Vagina (tissue), 2 donors: ENCODE data around the gene FATE1.

Experiments used
- CTCF ChIP-seq, 3 experiments: fragments of 450-650 bp in 2 of 3; fragments of 200-600 bp in 1 of 3; sonication (generic) in 1 of 3; IDR thresholded peaks; one replicate each; pipeline ENCODE4 v1.5.1; 2017 to 2019; ENCODE audit warnings: antibody characterized with exemption in 3 of 3, mild to moderate bottlenecking in 2 of 3, moderate library complexity in 2 of 3
- POLR2A ChIP-seq, 2 donors: fragments of 450-650 bp; IDR thresholded peaks; one replicate each; pipeline ENCODE4 v1.6.1; 2017; ENCODE audit warnings: antibody characterized with exemption in 2 of 2, mild to moderate bottlenecking in 2 of 2, moderate library complexity in 2 of 2
- POLR2AphosphoS5 ChIP-seq, 2 donors: sonication (generic); formaldehyde crosslinking; IDR thresholded peaks; one replicate each; pipeline ENCODE4 v1.9.0; 2017; ENCODE audit warnings: antibody characterized with exemption in 2 of 2, mild to moderate bottlenecking in 2 of 2, low read depth in 1 of 2; ENCODE audit not compliant: insufficient read depth in 1 of 2

- TF ChIP-seq CTCF (IDR thresholded peaks at IDR 0.05) (no peak), POLR2A (IDR thresholded peaks at IDR 0.05) (no peak), POLR2AphosphoS5 (IDR thresholded peaks at IDR 0.05; ENCODE audit: insufficient read depth in 1 of 2, low read depth in 1 of 2) (no peak)
These were observed 13.0 kb upstream of the FATE1 start for GRCh38 chrX:151702741-151703340.
